RWPE1 (cell line): ENCODE results near the gene CD93.

ENCODE experiments used
- CTCF ChIA-PET: fragments of 350-600 bp; sonication (Branson Sonifier 250); formaldehyde crosslinking; extraction: SDS; loops from one replicate; lab custom pipeline; 2021; lab: Yijun Ruan, JAX
- POLR2A ChIA-PET: fragments of 400-600 bp; formaldehyde crosslinking; extraction: SDS; loops from one replicate; lab custom pipeline; 2020; ENCODE audit warnings: antibody characterized with exemption; ENCODE audit not compliant: low non-redundant PET; lab: Yijun Ruan, JAX
- DNase-seq: peaks from one replicate; pipeline ENCODE4 v3.0.0; 2012; ENCODE audit warnings: low spot score
- H3K27ac ChIP-seq: fragments of 450-650 bp; 2 replicates; pipeline ENCODE4 v1.5.1; 2017
- TF ChIP-seq, protein P1 (sequence below): fragments of 450-650 bp; conservative IDR thresholded peaks from 2 replicates; pipeline ENCODE4 v1.5.1; 2017; ENCODE audit warnings: low read depth, mild to moderate bottlenecking

Gene CD93

DNA sequence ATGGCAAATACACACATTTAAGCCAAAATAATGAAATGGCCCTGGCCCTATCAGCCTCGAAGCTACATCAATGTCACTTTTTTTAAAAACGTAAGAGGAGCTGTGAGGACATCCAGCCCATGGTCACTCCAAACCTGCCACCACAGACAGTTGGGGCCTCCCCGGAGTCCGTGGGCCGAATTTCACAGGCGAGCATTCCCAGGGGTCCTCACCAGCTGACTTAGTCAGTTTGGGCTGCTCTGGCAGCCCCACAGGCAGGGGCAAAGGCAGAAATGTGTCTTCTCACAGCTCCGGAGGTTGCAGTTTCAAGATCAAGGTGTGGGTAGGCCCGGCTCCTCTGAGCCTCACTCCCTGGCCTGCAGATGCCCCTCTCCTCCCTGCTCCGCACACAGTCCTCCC is 25.8 kb upstream of the CD93 start:
- H3K27ac ChIP-seq, result no peak overlapping the region
- ChIA-PET CTCF (no interaction called here), POLR2A (no interaction called here)
- TF ChIP-seq, protein P1, sequence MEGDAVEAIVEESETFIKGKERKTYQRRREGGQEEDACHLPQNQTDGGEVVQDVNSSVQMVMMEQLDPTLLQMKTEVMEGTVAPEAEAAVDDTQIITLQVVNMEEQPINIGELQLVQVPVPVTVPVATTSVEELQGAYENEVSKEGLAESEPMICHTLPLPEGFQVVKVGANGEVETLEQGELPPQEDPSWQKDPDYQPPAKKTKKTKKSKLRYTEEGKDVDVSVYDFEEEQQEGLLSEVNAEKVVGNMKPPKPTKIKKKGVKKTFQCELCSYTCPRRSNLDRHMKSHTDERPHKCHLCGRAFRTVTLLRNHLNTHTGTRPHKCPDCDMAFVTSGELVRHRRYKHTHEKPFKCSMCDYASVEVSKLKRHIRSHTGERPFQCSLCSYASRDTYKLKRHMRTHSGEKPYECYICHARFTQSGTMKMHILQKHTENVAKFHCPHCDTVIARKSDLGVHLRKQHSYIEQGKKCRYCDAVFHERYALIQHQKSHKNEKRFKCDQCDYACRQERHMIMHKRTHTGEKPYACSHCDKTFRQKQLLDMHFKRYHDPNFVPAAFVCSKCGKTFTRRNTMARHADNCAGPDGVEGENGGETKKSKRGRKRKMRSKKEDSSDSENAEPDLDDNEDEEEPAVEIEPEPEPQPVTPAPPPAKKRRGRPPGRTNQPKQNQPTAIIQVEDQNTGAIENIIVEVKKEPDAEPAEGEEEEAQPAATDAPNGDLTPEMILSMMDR, result no peak
- DNase-seq, result no peak

GRCh38 chr20:23111307-23111943 is 25.3 kb upstream of the CD93 start:
- no peak overlapping the region for H3K27ac ChIP-seq
- POLR2A ChIA-PET, result no interaction called here
- CTCF ChIA-PET, result interaction anchor here (0.6 to 0.8 kb wide), 2 partner anchors 8 to 11 kb away, joined by 3 to 4 read pairs; no protein-coding TSS in a partner anchor
- DNase-seq, result no peak
- TF ChIP-seq, protein P1, result no peak

DNA sequence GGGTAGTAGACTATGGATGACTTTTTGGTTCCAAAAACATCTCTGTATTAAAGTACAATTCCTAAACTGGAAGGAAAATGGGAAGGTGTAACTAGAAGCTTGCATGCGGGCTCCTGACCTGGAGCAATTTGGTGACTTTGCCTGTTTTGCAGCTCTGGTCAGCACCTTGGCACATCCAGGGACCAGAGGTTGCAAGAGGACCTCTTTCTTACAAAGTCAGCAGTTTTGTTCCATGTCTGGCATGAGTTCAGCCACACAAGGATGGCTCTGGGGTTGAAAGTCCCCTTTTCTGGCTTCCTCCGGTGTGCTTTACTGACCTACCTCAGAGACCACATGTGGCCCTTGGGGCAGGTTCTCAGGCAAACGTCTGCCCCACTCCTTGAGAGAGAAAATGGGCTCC is 22.7 kb upstream of the CD93 start:
- ChIA-PET POLR2A (no interaction called here), CTCF (no interaction called here)
- no peak overlapping the region for H3K27ac ChIP-seq

GRCh38 chr20:23107466-23107865 is 21.3 kb upstream of the CD93 start:
- ChIA-PET POLR2A (no interaction called here), CTCF (no interaction called here)
- TF ChIP-seq, protein P1, result no peak
- DNase-seq, result no peak
- H3K27ac ChIP-seq, result no peak overlapping the region

More for the DNA sequence above, 22.7 kb upstream of the CD93 start:
- TF ChIP-seq, protein P1, result no peak
- no peak for DNase-seq

DNA sequence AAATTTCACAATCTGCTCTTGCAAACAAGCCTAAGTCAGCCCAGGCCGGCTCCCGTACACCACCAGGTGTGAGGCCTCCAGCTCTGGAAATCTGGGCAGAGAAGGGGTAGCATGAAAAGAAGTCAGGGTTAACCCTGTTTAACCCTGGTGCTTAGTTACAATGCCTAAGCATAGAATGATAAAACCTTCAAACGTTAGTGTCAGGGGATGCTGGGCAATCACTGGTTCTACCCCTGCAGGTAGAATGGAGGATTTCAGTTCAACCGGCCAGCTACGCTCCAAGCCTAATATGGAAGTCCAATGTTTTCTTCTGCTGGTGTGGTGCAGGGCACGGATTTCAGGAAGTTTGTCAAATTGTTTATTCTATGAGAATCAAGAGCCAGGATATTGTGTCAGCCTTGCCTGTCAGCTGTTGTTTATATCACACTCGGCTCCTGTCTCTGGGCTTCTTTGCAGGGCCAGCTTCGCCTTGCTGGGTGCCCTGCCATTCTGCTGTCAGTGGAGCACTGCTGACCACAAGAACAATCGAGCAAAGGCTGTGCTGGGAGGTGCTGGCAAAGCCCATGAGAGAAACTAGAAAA is 20.2 kb upstream of the CD93 start:
- no peak overlapping the region for H3K27ac ChIP-seq
- POLR2A ChIA-PET, result no interaction called here
- DNase-seq, result no peak
- CTCF ChIA-PET, result interaction anchor here (0.6 kb wide), 1 partner anchor 128 kb away, joined by 3 read pairs; no protein-coding TSS in a partner anchor
- TF ChIP-seq, protein P1, result no peak

DNA sequence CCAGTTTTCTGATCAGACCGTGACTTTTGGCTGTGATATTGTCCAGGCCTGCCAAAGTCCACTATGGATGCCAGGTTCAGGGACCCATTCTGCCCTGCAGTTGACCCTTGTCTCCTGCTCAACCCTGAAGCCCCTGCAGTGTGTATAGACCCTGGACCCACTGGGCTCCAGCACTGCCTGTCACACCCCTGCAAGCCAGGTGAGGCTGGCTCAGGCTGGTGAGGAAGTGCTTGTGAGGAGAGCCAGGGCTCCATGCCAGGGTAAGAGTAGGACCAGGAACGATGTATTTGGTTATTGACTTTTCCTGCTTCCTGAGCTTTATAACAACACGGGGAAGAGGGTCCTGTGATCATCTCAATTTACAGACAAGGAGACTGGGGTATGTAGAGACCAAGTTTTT is 19.1 kb upstream of the CD93 start:
- no peak overlapping the region for H3K27ac ChIP-seq
- POLR2A ChIA-PET, result no interaction called here
- CTCF ChIA-PET, result no interaction called here
- DNase-seq, result no peak
- TF ChIP-seq, protein P1, result no peak
